ENCODE data around the gene STARD9.
A peak's percentile ranks its signal among the peaks of the same experiment; 100 is the strongest.
"Not testable (repeated sequence)": the region's sequence is repeated elsewhere in the genome, so short reads cannot be mapped to it uniquely, and the experiment has no call there.

The STARD9 gene

DNA sequence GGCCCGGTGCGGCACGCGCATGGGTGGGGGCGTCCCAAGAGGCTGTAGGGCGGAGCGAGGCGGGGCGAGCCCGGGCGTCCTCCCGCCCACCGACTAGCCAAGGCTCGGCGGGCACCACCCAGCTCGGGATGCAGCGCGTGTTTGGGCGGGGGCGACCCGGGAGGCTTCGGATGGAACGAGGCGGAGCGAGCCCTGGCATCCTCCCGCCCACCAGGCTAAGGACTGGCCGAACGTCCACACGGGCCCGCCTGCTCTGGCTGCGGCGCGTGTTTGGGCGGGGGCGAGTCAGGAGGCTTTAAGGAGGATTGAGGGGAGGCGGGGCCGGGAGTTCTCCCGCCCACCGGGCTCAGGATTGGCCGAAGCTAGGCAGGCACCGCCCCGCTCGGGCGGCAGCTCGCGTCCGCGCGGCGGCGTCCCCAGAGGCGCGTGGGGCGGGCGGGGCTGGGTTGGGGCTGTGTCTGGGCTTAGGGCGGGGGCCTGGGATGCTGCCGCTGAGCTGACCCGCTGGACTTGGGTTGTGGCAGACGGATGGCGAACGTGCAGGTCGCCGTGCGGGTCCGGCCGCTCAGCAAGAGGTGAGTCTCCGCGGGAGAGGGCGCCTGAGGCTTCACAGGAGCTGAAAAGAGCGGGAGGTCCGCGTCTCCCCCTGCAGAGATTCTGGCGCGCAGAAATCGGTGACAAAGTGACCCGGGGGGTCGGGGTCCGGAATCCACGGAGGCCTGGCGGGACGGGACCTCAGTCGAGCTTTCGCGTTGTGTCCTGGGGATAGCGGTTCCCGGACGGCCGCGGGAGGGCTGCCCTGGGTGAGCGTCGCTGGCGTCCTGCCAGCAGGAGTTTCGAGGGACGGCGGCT, at the start of gene STARD9:
STARD9 (plus strand) TSS at position 419 of the 852 bp plus-strand sequence; CDS start at position 529, 110 bp downstream.
- peak; percentile 81 for DNase-seq (ENCODE audit: low read depth, low spot score)
- no peak within 1 kb of the TSS for H3K27ac ChIP-seq

DNA sequence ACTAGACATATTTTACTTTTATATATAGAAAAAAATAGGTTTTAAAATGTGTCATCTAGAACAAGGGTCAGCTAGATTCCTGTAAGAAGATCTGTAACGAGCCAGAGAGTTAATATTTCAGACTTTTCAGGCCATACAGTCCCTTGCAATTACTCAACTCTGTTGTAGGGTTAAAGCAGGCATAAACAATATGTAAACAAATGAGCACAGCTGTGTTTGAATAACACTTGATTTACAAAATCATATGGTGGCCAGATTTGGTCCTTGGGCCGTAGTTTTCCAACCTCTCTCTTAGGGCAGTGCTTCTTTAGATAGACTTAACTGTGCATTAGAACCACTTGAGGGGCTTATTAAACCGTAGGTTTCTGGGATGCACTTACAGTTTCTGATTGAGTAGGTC, 46.4 kb upstream of the STARD9 start:
- no peak for DNase-seq (ENCODE audit: low read depth, low spot score)
- no peak overlapping the region for H3K27ac ChIP-seq

DNA sequence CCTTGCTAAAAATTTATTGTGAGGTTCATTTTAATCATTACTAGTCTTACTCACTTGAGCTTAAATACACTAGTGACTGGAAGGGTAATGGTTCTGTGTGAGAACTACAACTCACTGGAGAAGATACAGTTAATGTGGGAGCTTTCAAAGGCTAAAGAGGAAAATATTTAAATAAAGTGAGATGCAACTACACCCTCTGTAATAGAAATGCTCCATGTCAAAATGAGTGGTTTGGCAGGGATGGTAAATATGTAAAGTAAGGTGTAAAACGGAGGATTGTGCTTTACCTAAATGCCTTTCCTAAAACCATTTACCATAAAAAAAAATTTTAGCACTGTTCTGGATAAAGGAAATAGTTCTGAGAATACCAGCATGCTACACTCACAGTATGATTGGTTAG, 42.2 kb upstream of the STARD9 start:
- no peak for DNase-seq (ENCODE audit: low read depth, low spot score)
- no peak overlapping the region for H3K27ac ChIP-seq

DNA sequence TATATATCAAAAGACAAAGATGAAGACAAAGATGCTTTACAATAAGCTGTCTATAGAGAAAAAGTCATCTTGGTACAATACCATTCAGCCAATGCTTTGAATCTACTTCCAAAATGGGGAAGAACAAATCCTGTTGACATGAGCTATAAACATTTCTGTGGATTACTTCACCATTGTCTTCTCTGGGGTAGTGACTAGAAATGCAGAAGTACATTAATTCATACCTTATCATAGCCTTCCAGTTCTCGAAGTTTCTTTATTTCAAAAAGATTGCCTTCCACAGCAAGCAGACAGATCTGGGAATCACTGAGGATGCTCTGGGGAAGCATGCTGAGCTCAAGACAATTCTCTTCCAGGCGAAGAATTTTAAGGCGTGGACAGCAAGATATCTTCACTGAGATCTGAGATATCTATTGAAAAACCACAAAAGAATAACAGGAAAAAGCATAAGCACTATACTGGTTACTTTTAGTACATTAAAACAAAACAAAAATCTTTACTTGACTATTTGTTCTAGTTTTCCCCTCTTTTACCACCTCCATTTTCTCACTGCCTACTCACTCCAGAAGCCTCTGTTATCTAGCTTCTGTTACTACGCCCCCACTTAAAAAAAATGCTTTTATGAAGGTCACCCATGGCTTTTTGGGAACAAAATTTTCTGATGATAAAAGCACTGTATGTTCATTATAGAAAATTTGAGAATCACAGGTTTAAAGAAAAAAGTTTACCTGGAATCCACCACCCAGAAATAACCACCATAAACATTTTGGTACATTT, 30.4 kb upstream of the STARD9 start:
- DNase-seq (ENCODE audit: low read depth, low spot score): no peak
- H3K27ac ChIP-seq: no peak overlapping the region

DNA sequence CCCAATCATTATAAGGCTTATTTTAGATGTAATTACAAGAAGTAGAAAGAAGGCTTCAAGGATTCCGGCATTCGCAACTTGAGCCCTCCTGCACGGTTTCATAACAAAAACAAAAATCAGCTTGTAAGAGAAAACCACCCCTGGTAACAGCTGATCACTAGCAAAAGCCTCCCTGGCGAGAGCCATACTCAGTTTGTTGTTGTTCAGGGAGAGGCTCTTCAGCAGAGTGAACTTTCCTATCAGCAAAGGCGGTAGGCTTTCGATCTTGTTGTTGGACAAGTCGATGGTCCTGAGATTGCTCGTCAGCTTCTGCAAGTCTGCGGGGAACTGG, 27.5 kb upstream of the STARD9 start:
- DNase-seq (ENCODE audit: low read depth, low spot score): no peak
- peak overlapping the region; percentile 70 for H3K27ac ChIP-seq

DNA sequence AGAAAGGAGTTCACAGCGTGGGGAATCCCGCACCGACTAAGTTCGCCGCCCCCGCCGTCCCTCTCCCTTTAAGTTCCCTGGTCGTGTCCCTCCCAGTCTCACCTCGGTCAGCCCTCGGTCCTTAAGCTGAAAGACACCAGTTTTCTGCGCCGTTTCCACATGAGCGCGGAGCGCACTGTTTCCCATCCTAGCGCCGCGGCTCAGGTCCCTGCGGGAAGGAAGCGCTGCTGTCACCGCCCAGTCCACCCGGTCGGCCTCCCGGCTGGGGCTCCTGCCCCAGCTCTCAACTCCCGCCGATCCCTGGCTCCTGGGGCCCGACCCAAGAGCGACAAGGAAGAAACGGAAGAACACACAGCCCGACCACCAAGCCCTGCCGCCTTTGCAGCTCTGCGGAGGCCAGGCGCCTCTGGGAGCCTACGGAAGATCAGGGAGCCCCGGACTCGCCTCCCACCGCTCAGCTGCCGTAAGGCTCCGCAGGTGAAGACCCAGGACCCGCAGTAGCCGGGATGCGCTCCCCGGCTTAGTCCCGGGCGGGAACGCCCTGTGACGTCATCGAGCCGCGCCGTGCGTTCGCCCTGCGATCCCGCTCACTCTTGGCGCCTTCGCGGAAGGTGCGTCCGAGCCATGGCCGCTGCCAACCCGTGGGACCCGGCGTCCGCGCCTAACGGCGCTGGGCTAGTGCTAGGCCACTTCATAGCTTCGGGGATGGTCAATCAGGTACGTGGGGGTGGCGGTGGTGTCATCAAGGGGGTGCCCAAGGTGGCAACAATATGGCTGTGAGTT, 27.0 kb upstream of the STARD9 start, which contains the start of the genes HAUS2 and LRRC57:
HAUS2 (plus strand) TSS at position 590 of the 783 bp plus-strand sequence; CDS start at position 625, 35 bp downstream.
LRRC57 (minus strand) TSS at position 545 of the 783 bp plus-strand sequence; CDS start at position 186, 359 bp downstream.
- peak; percentile 22 for DNase-seq (ENCODE audit: low read depth, low spot score)
- H3K27ac ChIP-seq: peak within 1 kb of the TSS; percentile 70

DNA sequence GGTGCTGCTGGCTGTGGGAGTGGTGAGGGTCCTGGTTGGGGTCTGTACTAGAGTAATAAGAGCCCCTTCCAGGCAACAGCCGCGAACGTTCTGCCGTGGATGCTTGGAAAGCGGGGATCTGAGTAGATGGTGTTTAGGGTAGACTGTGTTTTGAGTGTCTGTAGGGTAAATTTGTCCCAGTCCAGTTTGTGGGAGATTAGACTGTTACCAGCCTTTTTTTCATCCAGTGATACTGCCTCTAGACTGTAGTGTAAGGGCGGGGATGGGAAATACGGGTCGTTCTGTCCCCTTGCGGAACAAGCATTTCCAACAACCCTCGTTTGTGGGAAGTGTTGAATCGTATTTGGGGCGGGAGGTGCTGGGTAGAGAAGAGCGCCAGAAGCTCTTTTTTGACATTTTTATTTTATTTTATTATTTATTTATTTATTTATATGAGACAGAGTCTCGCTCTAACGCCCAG, 26.3 kb upstream of the STARD9 start:
- peak overlapping the region; percentile 70 for H3K27ac ChIP-seq
- DNase-seq (ENCODE audit: low read depth, low spot score): no peak

DNA sequence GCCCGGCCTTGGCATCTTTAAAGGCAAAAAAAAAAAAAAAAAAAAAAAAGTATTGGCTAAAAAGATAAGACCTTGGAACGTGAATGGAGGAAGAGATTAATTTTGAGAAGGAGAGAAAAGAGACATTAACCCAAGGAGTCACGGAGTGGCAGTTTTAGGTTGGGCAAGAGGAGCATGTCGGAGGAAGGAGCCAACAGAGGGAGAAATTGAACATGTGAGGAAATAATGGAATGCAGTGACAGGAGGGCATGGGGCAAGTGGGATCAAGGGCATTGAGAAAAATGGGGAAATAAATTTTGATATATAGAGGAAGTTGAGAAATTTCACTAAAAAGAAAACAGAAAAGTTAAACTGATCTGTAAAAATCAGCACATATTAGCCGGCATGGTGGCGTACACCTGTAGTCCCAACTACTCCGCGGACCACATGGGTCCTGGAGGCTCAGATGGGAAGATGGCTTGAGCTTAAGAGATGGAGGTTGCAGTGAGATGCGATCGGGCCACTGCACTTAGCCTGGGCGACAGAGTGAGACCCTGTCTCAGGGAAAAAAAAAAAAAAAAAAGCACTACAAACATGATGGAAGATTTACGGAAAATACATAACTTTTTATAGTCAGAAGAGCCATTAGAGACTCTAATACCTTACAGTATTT, 25.5 kb upstream of the STARD9 start:
- no peak overlapping the region for H3K27ac ChIP-seq
- DNase-seq (ENCODE audit: low read depth, low spot score): no peak

DNA sequence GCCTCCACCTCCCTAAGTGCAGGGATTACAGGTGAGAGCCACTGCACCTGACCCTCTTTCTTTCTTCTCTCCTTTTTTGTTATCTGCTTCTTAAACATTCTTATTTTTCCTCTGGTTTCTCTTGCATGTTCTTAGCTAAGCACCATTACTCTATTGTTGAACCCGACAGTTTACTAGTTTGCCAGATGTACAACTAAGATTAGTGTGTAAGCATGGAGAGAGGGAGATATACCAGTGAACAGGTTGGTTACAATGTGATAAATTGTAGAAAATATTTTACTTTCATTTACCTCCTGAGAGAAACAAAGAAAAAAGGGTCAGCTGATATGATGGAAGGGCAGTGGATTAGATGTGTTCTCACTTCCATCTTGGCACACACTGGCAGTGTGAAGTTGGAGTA, 21.9 kb upstream of the STARD9 start:
- no peak overlapping the region for H3K27ac ChIP-seq
- DNase-seq (ENCODE audit: low read depth, low spot score): no peak

DNA sequence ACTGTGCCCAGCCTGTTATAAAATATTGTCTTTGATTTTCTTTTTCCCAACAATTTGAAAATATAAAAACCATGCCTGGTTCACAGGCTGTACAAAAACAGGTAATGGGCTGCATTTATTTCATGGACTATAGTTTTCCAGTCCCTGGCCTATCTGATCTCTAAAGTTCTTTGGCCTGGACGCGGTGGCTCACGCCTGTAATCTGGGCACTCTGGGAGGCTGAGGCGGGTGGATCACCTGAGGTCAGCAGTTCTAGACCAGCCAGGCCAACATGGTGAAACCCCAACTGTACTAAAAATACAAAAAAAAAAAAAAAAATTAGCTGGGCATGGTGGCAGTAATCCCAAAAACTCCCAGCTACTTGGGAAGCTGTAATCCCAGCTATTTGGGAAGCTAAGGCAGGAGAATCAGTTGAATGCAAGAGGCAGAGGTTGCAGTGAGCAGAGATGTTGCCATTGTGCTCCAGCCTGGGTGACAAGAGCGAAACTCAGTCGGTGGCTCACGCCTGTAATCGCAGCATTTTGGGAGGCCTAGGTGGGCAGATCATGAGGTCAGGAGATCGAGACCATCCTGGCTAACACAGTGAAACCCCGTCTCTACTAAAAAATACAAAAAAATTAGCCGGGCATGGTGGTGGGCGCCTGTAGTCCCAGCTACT, 18.7 kb upstream of the STARD9 start:
- not testable (repeated sequence) for H3K27ac ChIP-seq; DNase-seq (ENCODE audit: low read depth, low spot score)

DNA sequence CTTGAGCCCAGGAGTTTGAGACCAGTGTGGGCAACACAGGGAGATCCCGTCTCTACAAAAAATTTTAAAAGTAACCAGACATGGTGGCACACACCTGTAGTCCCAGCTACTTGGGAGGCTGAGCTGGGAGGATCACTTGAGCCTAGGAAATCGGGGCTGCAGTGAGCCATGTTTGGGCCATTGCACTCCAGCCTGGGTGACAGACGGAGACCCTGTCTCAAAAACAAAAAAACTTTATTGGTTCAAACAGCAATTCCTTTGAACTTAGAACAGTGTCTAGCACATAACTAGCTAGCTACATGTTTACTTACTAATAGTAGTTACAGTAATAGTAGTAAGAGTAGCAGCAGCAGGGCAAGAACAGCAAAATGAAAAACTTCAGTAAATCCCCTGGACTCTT, 16.7 kb upstream of the STARD9 start:
- no peak overlapping the region for H3K27ac ChIP-seq
- DNase-seq (ENCODE audit: low read depth, low spot score): no peak

DNA sequence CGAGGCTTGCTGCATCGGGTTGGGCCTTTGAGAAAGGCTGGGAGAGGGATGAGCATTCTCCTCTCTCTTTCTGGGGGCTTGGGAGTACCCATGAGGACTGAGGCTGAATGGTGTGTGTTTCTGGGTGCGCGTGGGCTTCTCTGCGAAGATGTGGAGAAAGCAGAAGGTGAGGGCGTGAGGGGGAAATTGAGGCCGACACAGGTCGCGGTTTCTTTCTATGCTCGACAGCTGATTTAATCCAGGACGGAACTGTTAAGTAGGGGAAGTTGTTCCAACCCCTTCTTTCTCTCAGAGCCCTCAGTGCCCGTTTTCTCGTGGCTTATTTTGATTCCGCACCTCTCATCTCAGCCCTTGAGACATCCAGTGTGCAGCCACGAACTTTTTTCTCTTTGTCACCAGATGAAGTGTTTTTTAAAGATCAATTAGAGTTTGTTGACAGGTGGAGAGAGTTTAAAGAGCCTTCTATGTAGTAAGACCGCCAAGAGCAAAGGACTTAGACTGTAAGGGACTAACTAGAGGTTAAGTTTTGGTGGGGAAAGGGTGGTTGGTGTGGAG, 711 bp downstream of the STARD9 start:
- DNase-seq (ENCODE audit: low read depth, low spot score): no peak
- no peak overlapping the region for H3K27ac ChIP-seq

DNA sequence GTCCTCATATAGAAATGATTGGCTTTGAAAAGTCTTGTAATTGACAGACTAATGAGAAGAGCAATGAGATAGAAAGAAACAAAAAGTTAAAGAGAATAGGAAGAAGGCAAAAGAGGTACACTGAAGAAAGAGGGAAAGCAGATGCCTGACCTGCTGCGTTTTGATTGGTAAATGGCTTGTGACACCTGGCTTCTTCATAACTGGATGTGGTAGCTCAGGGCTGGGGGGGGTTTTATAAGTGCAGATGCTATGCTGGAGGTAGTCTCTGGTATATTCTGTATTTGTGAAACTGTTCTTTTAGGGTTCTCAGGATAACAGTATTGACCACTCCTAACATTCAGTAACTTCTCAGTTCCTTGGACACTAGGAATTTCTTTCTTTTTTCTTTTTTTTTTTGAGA, 1.4 kb downstream of the STARD9 start:
- no peak for DNase-seq (ENCODE audit: low read depth, low spot score)
- H3K27ac ChIP-seq: no peak overlapping the region

DNA sequence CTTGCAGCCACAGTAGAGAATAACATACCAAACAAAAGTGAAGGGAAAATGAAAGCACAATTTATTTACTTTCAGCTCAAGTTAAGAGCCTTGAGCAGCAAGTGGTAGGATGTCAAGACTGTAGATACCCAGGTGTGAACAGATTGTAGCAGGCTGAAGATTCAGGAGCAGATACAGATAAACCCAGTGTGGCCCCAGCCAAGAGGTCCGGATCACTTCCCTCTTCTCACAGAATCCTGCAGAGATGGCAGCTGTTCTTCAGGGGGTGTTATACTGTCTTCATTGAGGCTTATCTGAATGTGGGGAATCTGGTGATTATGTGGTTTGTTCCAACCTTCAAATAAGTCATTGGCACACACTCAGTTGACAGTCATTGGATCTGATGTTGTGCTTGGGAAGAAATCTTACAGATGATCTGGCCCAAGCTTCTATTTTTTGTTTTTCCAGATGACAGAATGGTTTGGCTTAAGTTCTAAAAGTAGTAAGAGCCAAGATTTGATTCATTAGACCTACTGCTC, 2.2 kb downstream of the STARD9 start:
- no peak for DNase-seq (ENCODE audit: low read depth, low spot score)
- H3K27ac ChIP-seq: no peak overlapping the region

DNA sequence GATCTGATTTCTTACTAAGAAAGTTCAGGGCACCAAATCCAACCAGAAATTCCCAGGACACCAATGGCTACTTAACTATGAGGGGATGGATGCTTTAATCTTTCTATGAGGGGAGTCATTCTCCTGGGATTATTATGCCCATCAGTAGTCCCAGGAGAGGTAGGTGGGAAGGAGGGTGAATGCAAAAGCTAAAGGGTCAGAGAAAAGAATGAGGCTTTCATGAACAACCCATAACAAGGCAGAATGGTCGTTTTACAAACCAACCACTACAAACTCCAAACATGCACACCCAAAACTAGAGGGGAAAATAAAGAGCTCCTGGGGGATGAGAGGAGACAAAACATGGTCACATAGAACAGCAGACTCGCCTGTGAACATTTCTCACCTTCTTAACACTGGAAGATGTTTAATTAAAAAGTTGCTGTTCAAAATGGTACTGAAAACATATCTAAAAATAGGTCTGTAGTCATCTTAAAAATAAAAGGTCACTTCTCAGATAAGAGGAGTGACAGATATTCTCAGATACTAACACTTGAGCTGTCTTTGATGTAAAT, 3.7 kb downstream of the STARD9 start:
- no peak for DNase-seq (ENCODE audit: low read depth, low spot score)
- no peak overlapping the region for H3K27ac ChIP-seq

DNA sequence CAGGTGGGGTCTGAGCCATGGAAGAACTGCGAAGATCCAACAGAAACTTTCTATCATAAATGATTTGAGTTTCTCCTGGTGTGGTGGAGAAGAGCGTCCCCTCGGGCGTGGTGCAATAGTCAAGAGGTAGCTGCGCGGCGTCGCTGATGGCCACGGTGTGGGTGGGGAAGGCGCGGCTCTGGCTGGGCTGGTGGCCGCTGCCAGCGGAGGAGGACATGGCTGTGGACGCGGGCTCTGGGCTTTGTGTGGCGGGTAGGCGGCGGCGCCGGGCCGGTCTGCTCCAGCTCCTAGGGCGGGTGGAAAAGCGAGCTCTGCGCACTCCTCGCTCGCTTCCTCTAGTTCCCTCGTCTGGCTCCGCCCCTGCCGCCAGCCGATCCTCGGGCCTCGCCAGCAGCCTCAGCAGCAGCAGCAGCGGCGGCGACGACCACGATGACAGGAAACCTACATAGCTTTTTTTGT, 5.9 kb downstream of the STARD9 start:
- no peak overlapping the region for H3K27ac ChIP-seq

DNA sequence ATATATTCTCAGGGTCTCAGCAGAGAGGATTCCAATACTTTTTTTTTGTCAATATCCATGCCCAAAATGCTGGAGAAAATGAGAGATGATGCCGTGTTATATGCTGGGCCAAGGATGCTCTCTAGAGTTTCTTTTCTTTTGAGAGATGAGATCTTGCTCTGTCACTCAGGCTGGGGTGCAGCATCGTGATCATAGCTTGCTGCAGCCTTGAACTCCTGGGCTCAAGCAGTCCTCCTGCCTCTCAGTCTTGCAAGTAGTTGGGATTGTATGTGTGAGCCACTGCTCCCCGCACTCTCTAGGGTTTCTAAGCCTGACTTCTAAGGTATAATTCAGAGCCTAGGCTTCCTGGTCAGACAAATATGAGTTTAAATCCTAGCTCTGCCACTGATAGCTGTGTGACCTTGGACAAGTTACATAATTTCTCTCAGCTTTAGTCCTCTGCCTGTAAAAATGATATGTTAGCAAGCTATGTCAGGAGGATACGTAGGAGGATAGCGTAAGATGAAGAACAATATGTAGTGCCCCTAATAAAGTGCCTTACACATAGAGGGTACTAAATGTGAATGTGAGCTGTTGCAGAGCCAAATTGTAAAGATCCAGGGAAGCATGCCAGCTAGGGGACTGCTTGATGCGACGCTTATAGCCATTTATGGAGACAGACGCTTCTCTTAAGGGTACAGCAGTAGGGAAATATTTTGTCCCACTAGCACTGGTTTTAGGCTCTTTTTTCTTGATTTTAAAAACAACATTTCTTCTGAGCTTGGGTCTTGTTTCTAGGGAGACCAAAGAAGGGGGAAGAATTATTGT, 7.4 kb downstream of the STARD9 start:
- DNase-seq (ENCODE audit: low read depth, low spot score): no peak
- no peak overlapping the region for H3K27ac ChIP-seq

More for the DNA sequence above, 5.9 kb downstream of the STARD9 start:
- no peak for DNase-seq (ENCODE audit: low read depth, low spot score)

All from epithelial cell of prostate (primary cell).